Dermis microvascular lymphatic vessel endothelial cell (primary cell): ENCODE measurements around the gene MINAR1. TPM values are rescaled to one million over a fixed set of nuclear protein-coding genes. Genes with fewer than 3 reads are reported as not detected.

Experiments used
- DNase-seq, 2 donors: peaks; one replicate each; pipeline versions ENCODE4 v3.0.0 to v3.0.0-alpha.2; 2010; ENCODE audit warnings: low read depth in 2 of 2
- total RNA-seq: library from RNA; depleted of rRNA; stranded (reverse); fragments of >200 nt; gene quantifications from 2 replicates; pipeline ENCODE4 v1.2.1, GENCODE V29; 2014

Gene MINAR1
- total RNA-seq, 1 donor from 2014 or later: 0.51 TPM

GRCh38 chr15:79430901-79431635 is 1.1 kb upstream of the MINAR1 start:
- DNase-seq: peak in 1 of 2 donors; percentile 8

GRCh38 chr15:79432345-79433275 is 474 bp downstream of the MINAR1 start:
- DNase-seq: no peak

GRCh38 chr15:79433276-79433990 is 1.3 kb downstream of the MINAR1 start:
- DNase-seq: no peak

GRCh38 chr15:79434361-79434760 is 2.2 kb downstream of the MINAR1 start:
- DNase-seq: no peak

- no peak for DNase-seq
Measured at GRCh38 chr15:79436037-79436780, 4.1 kb downstream of the MINAR1 start.

GRCh38 chr15:79437275-79438000 is 5.3 kb downstream of the MINAR1 start:
- no peak for DNase-seq

- DNase-seq: no peak
Measured at GRCh38 chr15:79439236-79439635, 7.1 kb downstream of the MINAR1 start.

GRCh38 chr15:79440355-79440908 is 8.3 kb downstream of the MINAR1 start:
- no peak for DNase-seq

GRCh38 chr15:79442911-79443310 is 10.8 kb downstream of the MINAR1 start:
- no peak for DNase-seq

- no peak for DNase-seq
Measured at GRCh38 chr15:79447060-79447459, 14.9 kb downstream of the MINAR1 start.

- no peak for DNase-seq
Measured at GRCh38 chr15:79450648-79451047, 18.5 kb downstream of the MINAR1 start.

GRCh38 chr15:79451361-79451999 is 19.3 kb downstream of the MINAR1 start:
- no peak for DNase-seq

- DNase-seq: no peak
Measured at GRCh38 chr15:79452244-79453051, 20.3 kb downstream of the MINAR1 start.

GRCh38 chr15:79453446-79453845 is 21.3 kb downstream of the MINAR1 start:
- DNase-seq: no peak

GRCh38 chr15:79454063-79454462 is 21.9 kb downstream of the MINAR1 start:
- no peak for DNase-seq

GRCh38 chr15:79455361-79455760 is 23.2 kb downstream of the MINAR1 start:
- no peak for DNase-seq

GRCh38 chr15:79455943-79456342 is 23.8 kb downstream of the MINAR1 start:
- no peak for DNase-seq

- no peak for DNase-seq
Measured at GRCh38 chr15:79458491-79458890, 26.4 kb downstream of the MINAR1 start.

- DNase-seq: no peak
Measured at GRCh38 chr15:79459666-79460065, 27.5 kb downstream of the MINAR1 start.
